ENCODE data around the gene C10orf88.
A peak's percentile ranks its signal among the peaks of the same experiment; 100 is the strongest.

Gene C10orf88, protein sequence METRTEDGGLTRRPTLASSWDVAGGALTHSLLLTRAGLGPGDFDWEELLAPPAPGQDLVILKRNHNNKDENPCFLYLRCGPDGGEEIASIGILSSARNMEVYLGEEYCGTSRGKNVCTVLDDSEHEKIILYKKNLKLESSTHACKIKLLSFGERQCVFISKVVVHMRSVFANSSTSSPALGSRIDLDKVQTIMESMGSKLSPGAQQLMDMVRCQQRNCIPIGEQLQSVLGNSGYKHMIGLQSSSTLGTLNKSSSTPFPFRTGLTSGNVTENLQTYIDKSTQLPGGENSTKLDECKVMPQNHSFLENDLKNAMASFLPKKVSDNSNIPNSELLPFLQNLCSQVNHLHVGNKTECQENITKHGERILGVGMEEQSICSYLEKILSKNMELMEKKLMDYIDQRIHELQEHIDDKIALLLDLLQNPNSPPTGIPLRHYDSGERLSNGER

DNA sequence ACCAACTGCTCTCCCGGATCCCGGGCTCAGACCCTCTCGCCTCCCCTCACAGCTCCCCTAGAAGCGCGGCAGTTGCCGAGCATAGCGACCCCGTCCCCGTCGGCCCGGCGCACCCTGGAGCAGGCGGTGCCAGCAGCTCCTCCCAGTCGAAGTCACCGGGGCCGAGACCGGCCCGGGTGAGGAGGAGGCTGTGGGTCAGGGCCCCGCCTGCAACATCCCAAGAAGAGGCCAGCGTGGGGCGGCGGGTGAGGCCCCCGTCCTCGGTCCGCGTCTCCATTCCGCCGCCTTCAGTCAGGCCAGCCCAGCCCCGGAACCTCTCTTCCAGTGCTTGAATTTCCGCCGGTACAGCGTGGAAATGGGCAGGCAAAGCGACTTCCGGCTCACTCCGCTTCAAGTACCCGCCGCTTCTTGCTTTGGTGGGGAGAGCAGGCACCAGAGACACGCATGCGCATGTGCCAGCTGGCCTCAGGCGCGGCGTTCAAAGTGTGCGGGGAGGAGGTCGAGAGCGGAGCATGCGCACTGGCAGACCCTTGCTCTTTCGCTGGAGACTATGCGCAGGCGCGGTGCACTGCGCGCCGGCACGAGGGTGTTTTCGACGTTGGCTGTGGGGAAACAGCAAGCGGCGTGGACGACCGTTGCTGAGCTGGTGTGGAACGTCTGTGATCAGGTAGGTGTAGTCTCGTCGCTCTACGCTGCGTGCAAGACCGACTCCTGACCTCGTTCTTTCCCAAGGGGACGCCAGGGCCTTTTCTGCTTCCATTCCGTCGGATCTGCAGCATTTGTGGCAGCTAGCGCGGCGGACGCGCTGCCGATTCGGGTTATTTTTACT, at the start of gene C10orf88:
Gene C10orf88 (minus strand): TSS at position 326 of the 829 bp plus-strand sequence. CDS start 49 bp downstream, at position 277.
- DNase-seq, result peak; percentile 96 to 97

DNA sequence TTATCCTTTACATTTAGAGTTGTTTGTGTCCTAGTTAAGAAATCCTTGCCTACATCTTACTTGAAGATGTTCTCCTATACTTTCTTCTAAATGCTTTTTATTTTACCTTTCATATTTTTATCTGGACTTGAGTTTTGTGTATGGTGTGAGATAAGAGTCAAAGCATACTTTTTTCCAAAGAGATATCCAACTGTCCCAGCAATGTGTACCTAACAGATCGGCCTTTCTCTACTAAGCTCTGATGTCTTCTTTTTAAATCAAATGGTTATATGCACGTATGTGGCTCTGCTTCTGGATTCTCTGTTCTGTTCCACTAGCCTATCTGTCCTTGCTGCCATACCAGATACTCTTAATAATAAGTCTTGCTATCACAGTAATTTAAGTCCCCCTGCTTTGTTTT, 47.3 kb upstream of the C10orf88 start:
- DNase-seq, result no peak

DNA sequence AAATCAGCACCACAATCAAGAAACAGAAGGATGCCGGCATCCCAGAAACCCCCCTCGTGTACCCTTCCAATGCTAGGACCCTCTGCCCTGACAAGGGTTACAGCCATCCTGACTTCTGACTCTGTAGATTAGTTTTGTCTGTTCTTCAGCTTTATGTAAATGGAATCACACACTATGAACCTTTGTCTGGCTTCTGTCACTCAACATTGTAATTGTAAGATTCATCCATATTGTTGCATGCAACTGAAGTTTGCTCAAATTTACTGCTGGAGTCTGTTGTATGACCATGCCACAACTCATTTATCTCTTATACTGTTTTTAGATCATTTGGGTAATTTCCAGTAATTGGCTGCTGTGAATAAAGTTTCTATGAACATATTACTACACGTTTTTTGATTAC, 46.1 kb upstream of the C10orf88 start:
- DNase-seq, result no peak

DNA sequence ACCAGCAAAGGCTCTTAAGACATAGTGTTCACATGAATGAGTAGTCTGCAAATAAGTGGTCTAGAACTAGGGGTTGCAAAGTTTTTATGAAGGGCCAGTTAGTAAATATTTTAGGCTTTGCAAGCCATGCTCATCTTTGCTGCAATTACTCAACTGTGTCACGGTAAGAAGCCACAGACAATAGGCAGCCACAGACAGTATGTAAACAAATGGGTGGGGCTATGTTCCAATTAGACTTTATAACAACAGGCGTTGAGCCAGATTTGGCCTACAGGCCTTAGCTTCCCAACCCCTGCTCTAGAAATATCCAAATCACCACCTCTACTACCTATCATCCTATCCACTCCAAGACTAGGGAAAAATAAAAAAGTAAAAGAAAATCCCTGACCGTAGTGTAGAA, 45.3 kb upstream of the C10orf88 start:
- DNase-seq, result no peak

DNA sequence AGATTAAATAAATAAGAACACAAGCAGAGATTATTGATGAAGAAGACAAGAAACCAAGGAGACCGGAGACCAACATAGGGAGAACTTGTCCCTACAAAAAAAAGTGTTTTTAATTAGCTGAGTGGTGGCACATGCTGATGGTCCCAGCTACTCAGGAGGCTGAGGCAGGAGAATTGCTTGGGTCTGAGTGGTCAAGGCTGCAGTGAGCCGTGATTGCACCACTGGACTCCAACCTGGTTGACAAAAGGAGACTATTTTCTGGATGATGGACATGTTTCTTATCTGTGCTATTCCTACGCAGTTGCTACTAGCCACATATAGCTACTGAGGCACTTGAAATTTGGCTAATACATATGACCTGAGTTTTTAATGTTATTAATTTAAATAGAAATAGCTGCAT, 44.9 kb upstream of the C10orf88 start:
- no peak for DNase-seq

DNA sequence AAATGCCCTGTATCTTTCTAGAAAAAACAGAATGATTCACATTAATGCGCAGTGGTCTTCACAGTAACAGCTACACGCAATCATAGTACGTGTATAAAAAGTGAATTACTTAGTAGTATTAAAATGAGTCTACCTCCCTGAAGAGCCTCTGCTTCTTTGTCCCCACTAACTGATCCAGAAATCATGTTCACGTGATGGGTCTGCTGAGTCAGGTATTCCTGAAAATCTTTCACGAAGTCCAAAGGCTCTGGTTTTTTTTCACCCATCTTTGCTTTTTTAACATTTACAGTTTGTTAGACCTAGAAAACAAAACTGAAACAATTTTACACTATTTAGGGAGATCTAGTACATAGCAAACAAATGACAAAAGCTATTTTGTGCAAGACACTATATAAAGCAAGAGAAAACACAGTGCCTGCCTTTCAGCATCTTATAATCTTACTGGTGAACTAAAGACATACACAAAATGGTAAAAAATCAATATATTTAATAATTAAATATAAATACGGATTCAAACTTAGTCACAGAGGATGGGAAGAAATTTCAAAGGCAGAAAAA, 44.4 kb upstream of the C10orf88 start:
- no peak for DNase-seq

DNA sequence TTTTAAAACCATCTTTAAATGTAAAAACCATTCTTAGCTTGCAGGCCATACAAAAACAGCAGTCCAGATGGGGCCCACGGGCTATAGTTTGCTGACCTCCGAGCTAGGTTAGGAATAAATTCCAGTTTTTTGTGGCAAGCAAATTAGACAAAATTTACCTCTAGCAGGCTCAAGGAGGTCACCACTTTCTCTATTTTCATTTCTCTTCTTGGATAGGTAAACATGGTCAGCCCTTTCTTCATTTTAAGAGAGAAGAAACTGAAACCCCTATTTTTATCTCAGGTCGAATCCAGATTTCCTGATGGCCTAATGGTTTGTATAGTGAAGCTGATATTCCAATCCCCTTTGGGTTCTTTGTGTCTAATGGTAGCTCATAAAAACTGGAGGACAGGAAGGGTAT, 43.8 kb upstream of the C10orf88 start:
- no peak for DNase-seq

DNA sequence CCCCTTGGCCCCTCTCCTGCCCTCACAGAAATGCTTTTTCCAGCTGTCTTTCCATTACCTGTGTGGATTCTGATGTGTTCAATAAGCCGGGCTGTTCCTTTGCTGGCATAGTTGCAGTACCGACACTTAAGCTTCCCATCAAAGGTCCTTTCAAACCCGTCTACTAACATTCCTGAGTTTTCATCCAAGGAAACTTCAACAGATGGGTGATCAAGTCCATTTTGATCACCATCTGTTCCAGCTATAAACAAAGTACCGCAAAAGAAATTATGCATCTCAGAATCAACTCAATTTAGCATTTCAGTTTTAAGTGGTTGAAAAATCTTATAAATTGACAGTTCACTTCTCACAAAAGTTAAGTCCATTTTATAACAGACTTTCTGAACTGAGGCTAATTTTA, 41.9 kb upstream of the C10orf88 start:
- no peak for DNase-seq

DNA sequence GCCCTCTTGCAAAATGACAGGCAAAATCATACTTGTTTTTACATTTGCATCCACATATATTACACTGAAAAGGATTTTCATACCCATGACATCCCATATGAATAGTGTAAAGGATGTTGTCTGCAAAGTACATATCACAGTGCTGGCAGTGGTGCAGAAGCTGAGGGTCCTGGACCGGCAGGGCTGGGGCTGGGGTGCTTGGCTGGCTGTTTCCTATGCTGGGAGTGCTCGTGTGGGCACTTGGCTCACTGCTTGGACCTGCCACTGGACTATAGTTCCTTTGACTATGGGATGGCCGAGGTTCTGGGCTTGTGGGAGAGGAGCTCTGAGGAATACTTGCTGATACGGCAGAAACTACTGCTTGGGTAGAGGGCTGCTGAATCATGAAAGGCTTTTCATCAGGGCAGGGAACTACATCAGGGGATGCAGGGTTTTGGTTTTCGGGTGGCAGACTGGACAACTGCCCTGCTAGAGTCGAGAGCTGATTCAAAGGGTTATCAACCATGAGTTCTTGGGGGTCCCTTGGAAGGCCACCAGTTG, 39.8 kb upstream of the C10orf88 start:
- no peak for DNase-seq

DNA sequence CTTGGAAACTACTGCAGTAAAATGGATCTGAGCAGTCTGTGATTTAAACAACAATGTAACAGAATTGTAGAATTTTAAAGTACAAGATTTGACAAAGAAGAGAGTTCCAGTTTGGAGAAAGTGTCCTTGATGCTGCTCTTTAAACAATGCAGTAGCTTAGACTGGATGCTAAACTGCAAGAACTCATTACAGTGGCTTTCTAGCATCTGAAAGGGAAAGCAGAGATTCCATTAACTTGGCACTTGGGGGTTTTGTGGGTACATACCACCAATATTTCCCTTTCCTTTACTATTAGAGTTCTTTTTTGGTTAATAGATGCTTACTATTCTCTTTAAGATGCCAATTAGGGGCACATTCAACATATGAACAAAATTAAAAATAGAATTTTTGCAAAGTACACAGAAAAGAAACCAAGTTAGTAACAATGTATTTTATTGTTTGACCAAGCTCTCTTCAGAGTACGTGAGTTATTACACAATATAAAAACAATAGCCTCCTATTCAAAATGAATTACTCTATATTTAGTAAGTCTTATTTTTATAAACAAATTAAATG, 38.1 kb upstream of the C10orf88 start:
- no peak for DNase-seq

DNA sequence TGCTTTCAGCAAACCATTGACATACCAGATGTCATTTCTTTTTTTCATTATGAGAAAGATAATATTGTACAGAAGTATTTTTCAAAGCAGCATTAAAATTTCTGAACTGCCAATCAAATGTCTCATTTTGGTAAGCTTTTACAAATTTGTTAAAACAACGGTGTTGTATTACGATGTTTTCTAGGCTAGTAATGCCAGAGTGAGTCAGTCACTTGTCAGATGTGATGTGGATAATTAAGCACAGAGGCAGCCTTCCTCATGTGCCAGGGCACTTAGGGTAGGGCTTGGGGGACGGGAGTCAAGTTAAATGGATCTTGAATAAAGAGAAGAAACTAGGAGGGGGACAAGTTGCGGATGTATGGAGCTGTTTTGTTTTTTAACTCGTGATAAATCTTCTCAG, 36.3 kb upstream of the C10orf88 start:
- no peak for DNase-seq

DNA sequence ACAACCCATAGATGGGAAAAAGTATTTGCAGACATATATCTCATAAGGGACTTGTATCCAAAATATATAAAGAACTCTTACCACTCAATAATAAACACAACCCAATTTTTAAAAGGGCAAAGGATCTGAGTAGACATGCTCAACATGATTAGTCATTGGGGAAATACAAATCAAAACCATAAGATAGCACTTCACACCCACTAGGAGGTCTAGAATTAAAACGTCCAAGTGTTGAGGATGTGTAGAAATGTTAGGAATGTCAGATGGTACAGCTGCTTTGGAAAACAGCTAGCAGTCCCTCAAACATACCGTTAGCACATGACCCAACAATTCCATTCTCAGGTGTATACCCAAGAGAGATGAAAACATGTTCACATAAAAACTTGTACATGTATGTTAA, 34.5 kb upstream of the C10orf88 start:
- no peak for DNase-seq

DNA sequence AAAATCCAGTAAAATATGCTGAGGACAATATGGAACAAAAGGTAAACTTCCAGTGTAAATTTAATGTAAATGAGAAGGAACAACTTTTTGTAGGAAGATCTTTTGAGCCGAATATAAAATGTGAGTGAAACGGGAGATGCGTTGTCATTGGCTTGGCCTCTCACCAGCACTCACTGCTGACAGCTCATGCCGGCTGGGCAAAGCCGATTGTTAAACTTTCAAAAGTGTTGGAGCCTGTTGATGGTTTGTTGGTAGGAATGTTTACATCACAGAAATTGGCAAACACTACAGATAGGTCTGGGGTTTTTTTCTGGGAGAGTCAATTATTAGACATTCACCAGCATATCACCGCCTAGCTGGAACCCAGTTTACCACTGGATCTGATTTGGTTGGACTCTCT, 32.3 kb upstream of the C10orf88 start:
- DNase-seq, result no peak

DNA sequence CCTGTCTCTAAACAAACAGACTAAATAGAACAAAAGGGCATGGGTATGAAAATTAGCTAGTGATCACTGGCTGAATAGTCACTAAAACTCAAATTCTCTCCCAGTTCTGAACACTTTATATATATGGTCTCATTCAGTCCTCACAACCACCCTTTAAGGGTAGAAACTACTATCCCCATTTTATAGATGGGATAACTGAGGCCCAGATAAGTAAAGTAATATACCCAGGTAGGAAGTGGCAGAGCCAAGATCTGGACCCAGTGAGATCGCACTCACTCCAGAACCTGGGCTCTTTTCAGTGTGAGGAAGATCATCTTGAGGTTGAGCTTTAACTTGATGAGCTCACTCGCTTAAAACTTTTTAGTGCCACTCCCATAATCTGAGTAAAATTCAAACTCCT, 30.7 kb upstream of the C10orf88 start:
- DNase-seq, result no peak

DNA sequence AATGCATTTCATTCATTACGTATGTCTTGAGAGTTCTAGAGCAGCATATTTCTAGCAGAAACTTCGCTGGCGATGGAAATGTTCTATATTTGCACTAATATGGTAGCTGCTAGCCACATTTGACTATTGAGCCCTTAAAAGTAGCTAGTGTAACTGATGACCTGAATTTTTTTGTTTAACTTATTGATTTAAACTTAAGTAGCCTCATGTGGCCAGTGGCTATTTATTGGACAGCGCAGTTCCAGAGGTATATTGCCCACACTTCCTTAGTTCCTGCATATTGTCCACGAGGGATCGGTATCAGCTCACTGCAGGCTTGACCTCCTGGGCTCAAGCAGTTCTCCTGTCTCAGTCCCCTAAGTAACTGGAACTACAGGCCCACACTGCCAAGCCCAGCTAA, 29.9 kb upstream of the C10orf88 start:
- DNase-seq, result no peak

DNA sequence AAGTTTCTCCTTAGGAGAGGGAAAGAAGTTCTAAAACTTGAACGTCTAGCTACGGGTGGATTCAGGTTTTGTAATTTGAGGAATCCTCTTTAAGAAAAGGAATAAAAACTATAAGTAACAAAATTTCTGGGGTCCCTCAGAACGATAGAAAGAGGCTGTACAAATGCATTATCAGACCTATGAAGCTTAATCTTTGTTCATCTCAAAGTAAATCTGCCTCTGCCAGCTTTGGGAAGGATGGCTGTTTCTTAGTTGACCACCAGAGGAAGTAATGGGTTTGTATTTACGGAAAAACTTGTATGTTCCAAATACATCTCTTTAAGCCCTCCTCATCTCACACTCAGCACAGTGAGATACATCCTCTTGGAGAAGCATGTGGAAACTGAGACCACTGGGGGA, 27.0 kb upstream of the C10orf88 start:
- DNase-seq, result peak; percentile 12 to 23

DNA sequence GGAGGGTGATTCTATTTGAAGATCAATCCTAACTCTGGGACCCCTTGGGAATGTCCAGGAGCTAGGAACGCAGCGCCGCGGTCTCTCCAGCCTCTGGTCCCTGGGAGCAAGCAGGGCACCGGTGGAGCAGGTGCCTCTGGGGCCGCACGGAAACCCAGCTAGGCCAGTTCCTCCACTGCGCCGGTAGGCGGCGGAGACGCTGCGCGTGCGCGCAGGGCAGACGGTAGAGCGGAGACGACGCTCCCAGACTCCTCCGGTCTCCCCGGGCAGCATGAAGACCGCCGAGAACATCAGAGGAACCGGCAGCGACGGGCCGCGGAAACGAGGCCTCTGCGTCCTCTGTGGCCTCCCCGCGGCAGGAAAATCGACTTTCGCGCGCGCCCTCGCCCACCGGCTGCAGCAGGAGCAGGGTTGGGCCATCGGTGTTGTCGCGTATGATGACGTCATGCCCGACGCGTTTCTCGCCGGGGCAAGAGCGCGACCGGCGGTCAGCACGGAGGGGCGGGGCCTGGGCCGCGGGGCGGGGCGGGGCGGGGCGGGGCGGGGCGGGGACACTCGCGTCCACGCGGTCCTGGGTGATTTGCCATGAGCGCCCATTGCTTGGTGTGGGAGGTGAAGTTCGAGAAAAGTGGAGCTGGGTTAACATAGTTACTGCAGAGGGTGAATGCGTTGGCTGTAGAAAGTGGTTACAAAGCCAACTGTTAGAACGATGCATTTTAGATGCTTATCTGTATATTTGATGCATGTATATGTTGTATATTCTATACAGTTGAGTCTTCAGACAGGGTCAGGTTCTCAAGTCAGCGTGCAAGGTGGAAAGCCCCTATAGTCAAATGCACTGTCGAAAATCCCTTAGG, 26.4 kb upstream of the C10orf88 start, which contains the start of gene PSTK:
Gene PSTK (plus strand): TSS at position 193 of the 857 bp plus-strand sequence. CDS start 79 bp downstream, at position 272.
- DNase-seq, result peak; percentile 77 to 82

DNA sequence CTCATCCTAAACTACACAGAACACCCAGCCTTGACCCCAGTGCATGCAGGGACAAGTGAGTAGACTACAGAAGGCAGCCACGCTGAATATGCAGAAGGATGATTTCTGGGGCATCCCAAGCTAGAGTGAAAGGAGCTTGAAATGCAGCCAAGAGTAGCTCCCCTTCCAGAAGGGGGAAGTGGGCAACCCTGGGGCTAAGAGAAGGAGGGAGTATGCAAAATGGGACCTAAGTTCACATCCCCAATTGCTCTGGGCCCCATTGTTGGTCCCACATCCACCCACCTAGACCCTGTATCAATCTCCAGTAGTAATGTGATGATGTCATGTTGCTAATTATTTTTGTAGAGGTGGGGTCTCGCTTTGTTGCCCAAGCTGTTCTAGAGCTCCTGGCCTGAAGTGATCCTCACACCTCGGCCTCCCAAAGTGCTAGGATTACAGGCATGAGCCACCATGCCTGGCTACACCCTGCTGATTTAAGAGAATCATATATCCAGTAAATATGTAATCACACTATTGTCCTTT, 20.6 kb upstream of the C10orf88 start:
- DNase-seq, result no peak

DNA sequence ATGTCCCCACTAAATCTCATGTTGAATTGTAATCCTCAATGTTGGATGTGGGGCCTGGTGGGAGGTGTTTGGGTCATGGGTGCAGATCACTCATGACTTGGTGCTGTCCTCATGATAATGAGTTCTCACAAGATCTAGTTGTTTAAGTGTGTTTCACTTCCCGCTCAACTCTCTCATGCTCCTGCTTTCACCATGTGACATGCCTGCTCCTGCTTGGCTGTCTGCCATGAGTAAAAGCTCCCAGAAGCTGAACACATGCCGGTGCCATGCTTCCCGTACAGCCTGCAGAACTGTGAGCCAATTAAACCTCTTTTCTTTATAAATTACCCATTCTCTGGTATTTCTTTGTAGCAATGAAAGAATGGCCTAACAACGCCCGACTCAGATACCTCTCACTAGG, 20.0 kb upstream of the C10orf88 start:
- DNase-seq, result peak in 1 of 2 experiments; percentile 3

DNA sequence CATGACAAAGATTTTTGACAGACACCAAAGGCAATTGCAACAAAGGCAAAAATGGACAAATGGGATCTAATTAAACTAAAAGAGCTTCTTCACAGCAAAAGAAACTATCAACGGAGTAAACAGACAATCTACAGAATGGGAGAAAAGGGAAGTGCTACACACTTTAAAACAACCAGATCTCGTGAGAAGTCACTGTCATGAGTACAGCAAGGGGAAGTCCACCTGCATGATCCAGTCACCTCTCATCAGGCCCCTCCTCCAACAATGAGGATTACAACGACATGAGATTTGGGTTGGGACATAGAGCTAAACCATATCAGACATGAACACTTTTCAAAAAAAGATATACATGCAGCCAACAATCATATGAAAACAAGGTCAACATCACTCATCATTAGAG, 14.7 kb upstream of the C10orf88 start:
- no peak for DNase-seq

DNA sequence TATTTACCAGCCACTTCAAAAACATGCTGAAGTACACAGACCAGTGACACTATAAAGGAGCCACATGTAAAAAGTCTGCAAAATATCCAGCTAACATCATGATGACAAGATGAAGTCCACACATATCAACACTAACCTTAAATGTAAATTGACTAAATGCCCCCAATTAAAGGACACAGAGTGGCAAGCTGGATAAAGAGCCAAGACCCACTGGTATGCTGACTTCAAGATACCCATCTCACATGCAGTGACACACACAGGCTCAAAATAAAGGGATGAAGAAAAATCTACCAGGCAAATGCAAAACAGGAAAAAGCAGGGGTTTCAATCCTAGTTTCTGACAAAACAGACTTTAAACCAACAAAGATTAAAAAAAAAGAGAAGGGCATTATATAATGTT, 12.9 kb upstream of the C10orf88 start:
- no peak for DNase-seq

DNA sequence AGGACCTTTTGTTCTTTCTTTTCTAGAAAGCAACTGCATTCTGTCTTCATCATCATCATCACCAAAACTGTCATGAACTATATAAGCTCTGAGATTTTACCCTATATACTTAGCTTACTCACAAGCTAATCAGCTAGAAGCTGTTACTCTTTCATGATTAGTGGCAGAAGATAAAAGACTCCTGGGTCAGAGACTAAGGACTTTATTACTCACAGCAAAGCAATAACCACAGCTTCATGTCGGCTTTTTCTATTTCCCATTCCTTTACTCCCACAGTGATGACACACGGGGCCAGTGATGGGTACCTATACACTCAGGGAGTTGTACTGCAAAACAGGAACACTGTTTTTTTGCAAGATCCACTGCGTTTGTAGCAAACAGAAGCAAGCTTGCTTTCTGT, 8.4 kb upstream of the C10orf88 start:
- no peak for DNase-seq
